Mammary epithelial cell (primary cell): ENCODE measurements around the gene PPM1J.

Experiments
- CTCF ChIP-seq, 2 donors: IDR thresholded peaks in 1 of 2; conservative IDR thresholded peaks in 1 of 2; 2 replicates each; pipeline ENCODE4 v1.5.1; 2011 to 2012; ENCODE audit warnings: inconsistent platforms in 2 of 2, low read length in 2 of 2, mild to moderate bottlenecking in 2 of 2, control low read depth in 1 of 2, low read depth in 1 of 2; ENCODE audit not compliant: insufficient read depth in 1 of 2; ENCODE audit errors: extremely low read depth in 1 of 2
- EZH2 ChIP-seq: IDR thresholded peaks from 2 replicates; pipeline ENCODE4 v1.6.1; 2012; ENCODE audit warnings: low read length, inconsistent platforms, borderline replicate concordance

- no peak for TF ChIP-seq EZH2
- TF ChIP-seq CTCF (conservative IDR thresholded peaks at IDR 0.05 in 1 of 2, IDR thresholded peaks at IDR 0.05 in 1 of 2; ENCODE audit: extremely low read depth in 1 of 2, insufficient read depth in 1 of 2, low read depth in 1 of 2, low read length in 2 of 2): no peak
Measured at GRCh38 chr1:112706505-112707220, 8.5 kb downstream of the PPM1J start, which contains the start of gene RHOC.
